Fibroblast of skin of back (primary cell): Measurements from ENCODE around the gene IDH2. TPM values are rescaled to one million over a fixed set of nuclear protein-coding genes. Genes with fewer than 3 reads are reported as not detected.
"Not testable (repeated sequence)": the region's sequence is repeated elsewhere in the genome, so short reads cannot be mapped to it uniquely, and the experiment has no call there.

ENCODE experiments used
- DNase-seq: peaks from one replicate; pipeline ENCODE4 v3.0.0-alpha.2; 2013
- polyA plus RNA-seq, 2 experiments: library from polyadenylated mRNA; unstranded; fragments of 120-200 nt; gene quantifications; one replicate each; pipeline ENCODE4 v1.2.1, GENCODE V29; 2013; ENCODE audit not compliant: insufficient read length in 2 of 2

IDH2 gene
- 195 TPM for polyA plus RNA-seq (2013, experiment 1 of 2; ENCODE audit: insufficient read length)
- polyA plus RNA-seq (2013, experiment 2 of 2; ENCODE audit: insufficient read length), result 211 TPM

DNA sequence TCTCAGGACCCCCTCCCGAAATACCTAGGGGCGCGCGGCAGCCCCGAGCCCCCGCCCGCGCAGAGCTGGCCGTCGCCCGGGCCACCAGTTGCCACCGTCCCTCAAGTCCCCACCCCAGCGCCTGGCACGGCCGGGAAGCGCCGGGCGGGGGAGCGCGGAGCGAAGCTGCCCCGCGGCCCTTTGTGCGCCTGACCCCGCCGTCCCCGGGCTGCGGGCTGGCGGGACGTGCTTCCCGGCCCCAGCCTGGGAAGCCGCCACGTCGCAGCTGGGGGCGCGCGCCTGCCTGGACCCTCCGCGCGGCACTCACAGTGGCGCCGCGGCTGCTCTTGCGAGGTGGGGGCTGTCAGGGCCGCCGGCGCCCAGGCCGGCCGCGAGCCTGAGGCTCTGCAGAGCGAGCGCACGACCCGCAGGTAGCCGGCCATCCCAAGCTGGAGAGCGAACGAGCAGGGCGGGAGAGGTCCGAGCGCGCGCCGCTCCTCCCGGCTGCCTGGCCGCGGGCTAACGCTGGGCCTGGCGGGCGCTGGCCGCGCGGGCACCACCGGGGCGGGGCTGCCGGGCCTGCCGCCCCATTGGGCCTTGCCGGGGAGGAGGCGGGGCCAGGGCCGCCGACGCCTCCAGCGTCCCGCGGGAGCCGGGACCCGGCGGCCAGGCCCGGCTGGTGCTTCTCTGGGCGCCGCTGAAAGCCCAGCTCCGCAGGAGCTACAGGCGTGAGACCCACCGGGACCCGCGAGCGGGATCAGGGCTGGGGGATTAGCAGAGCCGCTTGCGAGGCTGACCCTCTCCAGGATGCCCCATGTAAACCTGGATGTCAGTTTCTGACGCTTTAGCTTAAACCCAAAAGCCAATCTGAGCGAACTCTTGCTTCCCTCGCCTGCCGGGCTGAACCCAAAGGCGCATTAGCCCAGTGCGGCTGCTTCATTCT lies at the start of gene IDH2:
Gene IDH2 (minus strand): TSS at position 500 of the 922 bp plus-strand sequence. CDS start 78 bp downstream, at position 422.
- DNase-seq, result peak; percentile 86

DNA sequence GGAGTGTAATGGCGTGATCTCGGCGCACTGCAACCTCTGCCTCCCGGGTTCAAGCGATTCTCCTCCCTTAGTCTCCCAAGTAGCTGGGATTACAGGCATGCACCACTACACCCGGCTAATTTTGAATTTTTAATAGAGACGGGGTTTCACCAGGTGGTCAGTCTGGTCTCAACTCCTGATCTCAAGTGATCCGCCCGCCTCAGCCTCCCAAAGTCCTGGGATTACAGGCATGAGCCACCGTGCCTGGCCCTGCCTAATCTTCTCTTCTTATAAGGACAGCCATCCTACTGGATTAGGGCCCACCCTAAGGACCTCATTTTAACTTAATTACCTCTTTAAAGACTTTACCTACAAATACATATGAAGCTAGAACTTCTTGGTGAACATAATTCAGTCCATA lies 48.3 kb upstream of the IDH2 start:
- DNase-seq, result not testable (repeated sequence)

DNA sequence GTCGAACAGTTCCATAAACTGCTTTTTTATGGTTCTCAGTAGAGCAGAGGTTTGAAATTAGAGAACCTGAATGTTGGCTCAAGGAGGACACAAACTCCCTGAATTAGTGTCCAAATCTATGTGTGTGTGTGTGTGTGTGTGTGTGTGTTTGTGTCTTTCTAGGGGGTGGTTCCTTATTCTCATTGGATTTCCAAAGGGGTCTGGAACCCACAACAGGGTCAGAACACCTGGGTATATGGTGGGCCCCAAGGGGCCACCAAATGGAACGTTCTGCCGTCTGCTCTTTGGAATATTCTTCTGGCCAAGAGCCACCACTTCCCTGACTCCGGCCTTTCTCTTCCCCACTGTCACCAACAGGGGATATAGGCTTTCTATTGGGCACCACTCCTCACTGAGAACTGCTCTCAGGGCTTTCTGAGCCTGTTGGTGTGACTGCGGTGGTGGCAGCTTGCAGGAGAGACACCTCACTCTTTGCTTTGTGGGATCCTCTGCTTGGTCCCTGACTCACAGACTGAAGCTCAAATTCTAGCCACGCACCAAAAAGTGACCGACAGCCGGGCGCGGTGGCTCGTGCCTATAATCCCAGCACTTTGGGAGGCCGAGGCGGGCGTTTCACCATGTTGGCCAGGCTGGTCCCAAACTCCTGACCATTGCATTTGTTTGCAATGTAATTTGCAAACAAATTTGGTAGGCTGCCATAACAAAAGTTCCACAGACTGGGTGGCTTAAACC lies 47.5 kb upstream of the IDH2 start:
- no peak for DNase-seq

DNA sequence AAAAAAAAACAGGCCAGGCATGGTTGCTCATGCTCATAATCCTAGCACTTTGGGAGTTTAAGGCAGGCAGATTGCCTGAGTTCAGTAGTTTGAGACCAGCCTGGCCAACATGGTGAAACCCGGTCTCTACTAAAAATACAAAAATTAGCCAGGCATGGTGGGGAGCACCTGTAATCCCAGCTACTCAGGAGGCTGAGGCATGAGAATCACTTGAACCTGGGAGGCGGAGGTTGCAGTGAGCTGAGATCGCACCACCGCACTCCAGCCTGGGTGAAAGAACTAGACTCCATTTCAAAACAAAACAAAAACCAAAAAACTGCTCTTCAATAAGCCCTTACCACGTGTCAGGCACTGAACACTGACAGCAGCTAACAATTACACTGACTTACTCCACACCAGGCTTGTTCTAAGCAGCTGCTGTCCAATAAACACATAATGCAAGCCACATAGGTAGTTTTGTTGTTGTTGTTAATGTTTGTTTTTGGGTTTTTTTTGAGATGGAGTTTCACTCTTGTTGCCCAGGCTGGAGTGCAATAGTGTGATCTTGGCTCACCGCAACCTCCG lies 44.0 kb upstream of the IDH2 start:
- not testable (repeated sequence) for DNase-seq

DNA sequence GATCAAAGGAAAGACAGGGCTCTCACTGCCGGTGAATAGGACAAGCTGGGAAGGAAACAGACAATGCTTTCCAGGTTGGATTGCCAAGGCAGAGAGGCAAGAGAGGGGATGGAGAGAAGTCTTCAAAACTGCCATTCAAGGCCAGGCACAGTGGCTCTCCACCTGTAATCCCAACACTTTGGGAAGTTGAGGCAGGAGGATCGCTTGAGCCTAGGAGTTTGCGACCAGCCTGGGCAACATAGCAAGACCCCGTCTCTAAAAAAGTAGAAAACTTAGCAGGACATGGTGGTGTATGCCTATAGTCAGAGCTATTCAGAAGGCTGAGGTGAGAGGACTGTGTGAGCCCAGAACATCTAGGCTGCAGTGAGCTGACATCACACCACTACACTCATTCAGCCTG lies 43.5 kb upstream of the IDH2 start:
- DNase-seq, result no peak

DNA sequence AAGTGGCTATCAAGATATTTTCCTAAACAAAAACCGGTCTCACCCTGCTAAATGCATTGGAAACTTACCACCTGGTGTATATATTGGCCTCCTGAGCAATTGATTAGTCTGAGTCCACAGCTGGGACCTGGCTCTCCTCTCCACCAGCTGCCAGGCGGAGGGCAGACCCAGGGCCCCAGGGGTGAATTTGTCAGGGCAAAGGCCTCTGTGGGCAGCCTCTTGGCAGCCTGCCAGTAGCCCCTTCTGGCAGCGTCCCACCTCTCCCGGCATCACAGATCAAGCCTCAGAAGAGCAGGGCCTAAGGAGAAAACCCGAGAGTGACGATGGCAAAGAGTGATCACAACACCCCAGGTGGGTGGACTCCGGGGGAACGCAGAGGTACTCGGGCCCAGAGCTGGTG lies 43.0 kb upstream of the IDH2 start:
- no peak for DNase-seq

DNA sequence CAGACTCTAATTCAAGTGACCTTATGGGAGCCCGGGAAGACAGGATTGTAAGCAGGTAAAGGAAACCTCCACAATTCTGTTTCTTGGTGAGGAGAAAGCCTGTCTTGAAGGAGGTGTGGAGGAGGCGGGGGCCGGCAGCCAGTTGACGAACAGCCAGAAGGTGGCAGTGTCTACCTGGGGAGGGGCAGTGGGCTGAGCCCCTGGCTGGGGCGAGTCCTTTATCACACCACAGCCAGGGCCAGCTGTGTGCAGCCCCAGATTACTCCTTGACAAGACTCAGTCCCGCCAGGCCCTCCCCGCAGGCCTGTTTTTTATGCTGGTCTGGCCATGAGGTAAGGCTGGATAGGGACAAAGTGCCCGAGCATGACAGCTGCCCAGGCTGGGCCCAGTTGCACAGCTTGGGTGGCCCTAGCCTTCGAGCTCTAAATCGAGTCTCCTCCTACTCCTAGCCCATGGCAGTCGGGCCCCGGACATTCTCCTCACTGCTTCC lies 40.9 kb upstream of the IDH2 start:
- peak; percentile 33 for DNase-seq

DNA sequence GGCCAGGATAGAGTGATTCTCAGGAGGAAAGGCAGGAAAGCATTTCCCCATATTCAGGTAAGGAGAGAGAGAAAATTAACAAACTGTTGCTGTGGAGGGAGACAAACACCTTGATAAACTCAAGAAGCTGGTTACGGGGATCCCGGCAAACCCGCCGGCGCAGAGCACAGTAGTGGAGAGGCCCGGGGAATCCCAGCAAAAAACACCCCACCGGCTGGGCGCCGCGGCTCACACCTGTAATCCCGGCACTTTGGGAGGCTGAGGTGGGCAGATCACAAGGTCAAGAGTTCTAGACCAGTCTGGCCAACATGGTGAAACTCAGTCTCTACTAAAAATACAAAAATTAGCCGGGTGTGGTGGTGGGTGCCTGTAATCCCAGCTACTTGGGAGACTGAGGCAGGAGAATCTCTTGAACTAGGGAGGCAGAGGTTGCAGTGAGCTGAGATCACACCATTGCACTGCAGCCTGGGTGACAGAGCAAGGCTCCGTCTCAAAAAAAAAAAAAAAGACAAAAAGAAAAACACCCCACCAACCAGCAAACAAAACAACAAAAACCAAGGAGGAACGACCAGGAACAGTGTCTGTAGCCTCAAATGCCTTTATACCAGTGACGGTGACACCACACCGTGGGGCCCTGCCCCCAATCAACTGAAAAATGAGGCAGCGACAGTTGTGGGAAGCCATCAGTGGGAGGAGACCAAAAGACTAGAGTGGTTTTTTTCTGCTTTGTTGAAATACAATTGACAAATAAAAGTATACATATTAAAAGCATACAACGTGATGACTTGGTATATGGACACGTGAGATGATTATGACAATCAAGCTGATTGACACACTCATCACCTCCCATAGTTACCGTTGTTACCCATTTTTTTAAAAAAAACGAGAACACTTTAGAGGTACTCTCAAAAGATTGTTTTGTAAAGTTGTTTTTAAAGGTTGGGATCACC lies 40.2 kb upstream of the IDH2 start:
- DNase-seq, result no peak

DNA sequence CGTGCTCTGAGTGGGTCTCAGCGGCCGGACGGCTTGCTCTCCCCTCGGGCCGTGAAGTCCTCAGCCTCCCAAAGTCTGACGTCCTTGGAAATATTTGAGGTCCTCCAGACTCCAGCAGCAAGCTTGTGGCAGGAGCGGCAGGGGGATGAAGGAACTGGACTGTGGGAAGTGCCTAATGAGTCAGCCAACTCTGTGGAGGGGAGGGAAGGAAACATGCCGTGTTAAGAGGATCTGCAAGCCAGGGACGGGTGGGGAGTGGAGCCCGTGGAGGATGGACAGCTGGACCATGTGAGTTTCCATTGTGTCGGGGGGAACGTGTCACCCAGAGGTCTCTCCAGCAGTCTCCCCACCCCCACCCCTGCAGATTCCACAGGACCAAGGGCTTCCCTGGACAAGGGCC lies 39.4 kb upstream of the IDH2 start:
- peak; percentile 32 for DNase-seq

DNA sequence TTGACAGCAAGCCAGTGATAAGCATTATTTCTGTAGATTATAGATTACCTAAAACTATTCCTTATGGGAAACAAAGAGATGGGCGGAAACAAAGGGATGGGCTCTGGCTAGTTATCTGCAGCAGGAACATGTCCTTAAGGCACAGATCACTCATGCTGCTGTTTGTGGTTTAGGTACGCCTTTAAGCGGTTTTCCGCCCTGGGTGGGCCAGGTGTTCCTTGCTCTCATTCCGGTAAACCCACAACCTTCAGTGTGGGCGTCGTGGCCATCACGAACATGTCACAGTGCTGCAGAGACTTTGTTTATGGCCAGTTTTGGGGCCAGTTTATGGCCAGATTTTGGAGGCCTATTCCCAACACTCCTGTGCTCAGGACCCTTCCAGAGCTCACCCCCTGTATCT lies 37.3 kb upstream of the IDH2 start:
- DNase-seq, result not testable (repeated sequence)

DNA sequence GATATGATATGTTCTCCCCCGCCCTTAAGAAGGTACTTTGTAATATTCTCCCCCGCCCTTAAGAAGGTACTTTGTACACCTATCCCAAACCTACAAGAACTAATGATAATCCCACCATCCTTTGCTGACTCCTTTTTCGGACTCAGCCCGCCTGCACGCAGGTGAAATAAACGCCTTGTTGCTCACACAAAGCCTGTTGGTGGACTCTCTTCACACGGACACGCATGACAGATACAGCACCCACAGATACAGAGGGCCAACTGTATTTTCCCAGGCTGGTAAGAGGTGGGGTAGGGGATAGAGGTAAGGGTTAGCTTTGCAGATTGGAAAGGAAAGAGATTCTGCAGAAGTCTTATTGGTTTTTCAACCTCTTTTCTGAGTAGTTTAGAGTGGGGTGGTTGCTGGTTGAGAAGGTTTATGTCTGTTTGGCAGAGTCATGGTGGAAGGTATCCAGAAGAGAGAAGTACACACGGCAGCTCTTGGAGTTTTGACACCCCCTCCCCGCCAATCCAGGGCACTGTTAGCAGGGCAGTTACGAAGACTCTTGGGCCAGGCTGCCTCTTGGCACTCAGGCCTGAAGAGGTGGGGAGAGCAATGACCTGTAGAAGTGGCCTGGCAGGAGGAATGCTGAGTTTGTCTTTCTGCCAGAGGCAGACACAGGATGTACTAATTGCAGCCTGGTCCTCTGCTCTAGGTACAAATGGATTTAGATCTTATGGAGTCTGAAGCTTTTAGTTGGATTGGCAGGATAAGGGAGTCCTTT lies 36.0 kb upstream of the IDH2 start:
- DNase-seq, result no peak

DNA sequence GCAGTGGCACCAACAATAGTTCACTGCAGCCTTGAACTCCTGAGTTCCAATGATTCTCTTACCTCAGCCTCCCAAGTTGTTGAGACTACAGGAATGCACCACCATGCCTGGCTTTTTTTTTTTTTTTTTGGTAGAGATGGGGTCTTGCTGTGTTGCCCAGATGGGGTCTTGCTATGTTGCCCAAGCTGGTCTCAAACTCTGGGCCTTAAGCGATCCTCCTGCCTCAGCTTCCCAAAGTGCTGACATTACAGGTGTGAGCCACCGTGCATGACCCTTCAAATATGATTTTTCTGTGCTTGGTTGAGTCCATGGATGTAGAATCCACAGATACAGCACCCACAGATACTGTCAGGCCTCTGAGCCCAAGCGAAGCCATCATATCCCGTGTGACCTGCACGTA lies 30.2 kb upstream of the IDH2 start:
- DNase-seq, result no peak

DNA sequence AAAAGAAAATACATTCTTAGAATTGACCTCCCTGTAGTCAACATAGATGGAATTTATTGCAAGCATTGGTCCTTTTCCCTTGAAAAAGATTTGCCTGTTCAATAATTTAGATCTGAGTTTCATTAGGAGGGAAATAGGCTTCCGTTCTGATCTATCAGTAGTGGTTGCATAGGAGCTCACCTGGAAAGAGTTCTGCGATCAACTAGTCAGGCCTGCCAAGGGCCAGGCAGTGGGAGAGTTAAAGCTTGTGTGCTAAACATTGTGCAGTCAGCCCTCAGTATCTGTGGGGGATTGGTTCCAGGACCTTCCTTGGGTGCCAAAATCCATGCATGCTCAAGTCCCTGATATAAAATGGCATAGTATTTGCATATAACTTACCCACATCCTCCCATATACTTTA lies 29.6 kb upstream of the IDH2 start:
- DNase-seq, result no peak

DNA sequence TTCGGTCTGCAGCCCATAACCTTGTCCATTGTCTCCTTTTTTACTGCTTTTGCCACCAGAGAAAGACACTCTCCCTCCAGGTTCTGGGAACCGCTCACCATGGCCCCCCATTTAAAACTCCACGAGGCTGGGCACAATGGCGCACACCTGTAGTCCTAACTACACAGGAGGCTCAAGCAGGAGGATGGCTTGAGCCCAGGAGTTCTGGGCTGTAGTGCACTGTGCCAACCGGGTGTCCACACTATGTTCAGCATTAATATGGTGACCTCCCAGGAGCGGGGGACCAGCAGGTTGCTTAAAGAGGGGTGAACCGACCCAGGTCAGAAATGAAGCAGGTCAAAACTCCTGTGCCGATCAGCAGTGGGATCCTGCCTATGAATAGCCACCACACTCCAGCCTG lies 28.0 kb upstream of the IDH2 start:
- no peak for DNase-seq

DNA sequence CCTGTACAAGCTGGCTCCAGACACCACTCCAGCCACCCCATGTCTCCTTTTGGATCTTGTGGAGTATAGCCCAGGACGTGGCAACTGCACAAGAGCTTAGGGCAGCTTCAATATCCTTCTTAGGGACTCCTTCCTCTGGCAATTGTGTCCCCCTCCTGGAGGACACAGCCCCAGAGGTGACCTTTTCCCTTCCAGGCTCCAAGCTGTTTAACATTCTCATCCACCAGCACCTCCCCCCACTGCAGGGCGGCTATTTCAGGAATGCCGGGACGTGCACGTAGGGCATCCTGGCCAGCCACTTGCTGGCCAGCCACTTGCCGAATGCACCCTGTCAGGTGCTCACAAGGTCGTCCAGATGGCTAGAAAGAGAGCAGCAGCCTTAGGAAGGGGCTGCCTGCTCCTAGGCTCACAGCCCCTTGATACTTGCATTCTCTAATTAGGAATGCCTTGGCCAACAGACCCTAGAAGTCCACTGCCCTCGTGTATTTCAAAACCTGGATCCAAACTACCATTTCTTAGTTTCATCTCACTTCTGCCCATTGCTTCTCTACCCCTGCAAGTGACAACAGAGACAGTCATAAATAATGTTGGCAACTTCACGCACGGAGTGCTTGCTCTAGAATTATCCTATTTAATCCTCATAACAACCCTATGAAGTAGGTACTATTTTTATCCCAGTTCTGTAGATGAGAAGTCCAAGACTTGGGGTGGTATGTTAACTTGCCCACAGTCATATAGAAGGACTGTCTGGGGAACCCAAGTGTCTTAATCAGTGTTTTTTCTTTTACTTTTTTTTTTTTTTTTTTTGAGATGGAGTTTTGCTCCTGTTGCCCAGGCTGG lies 24.5 kb upstream of the IDH2 start:
- peak; percentile 29 for DNase-seq

DNA sequence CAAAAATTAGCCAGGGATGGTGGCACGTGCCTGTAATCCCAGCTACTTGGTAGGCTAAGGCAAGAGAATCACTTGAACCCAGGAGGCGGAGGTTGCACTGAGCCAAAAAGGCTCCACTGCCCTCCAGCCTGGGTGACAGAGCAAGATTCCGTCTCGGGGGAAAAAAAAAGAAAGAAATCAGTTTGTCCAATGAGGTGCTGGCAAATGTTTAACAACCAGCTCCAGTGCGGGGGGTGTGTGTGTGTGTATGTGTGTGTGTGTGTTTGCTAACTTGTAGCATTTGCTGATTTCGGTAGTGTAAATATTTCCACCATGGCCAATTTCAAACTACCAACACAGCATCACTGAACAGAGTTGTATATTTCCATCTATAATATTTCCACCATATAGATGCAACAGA lies 23.8 kb upstream of the IDH2 start:
- no peak for DNase-seq

DNA sequence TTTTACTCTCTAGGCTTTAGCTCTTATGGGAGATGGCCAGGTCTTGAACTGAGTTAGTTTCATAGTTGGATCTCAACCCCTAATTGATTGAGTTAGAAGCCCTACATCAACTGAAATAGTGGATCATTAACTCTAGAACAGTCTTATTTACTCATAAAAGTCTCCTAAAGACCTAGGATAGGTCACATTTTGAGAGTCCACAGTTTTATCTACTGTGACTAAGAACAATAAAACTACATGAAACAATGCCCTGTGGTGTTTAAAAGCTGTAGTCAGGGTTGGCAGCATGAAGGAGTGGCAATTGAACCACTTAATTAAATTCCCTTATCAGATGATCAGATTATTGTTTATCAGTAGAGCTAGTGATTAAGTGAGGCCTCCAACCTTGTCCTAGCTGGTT lies 22.2 kb upstream of the IDH2 start:
- DNase-seq, result no peak

DNA sequence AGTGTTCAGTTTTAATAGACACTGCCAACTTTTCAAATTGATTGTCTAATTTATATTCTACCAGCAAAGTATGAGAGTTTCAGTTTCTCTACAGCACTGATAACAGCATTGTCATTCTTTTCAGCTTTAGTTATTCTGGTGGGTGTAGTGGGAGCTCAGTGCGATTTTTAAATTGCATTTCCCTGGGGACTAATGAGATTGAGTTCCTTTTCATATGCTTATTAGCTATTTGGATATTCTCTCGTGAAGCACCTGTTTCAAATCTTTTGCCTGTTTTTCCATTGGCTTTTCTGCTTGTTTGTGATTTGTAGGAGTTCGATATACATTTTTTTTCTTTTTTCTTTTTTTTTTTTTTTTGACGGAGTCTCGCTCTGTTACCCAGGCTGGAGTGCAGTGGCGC lies 18.8 kb upstream of the IDH2 start:
- DNase-seq, result no peak

DNA sequence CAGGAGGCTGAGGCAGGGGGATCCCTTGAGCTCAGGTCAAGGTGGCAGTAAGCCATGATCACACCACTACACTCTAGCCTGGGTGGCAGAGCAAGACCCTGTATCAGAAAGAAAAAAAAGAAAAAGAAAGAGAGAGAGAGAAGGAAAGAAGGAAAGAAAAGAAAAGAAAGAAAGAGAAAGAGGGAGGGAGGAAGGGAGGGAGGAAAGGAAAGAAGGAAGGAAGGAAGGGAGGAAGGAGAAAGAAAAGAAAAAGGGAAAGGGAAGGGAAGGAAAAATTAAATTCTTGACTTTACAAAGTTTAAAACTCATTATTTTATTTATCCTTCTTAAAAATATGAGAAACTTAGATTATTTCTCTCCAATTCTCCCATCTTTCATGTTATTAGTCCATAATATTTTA lies 17.1 kb upstream of the IDH2 start:
- no peak for DNase-seq

DNA sequence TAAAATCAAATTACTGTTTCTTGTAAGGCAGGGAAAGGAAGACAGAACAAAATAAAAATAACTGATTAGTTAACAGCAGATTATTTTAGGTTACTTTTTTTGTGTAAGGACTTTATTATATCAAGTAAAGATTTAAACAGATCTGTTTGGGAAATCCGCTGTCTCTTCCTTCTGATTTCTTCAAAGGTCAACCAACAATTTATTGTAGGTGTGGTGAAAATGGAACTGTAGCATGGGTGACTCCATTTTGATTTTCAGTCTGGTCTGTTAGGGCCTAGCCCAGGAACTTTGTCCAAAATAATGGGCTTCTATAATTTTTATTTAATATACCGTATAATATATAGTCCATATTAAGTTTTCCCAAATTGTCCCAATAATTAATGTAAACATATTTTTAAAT lies 13.5 kb upstream of the IDH2 start:
- no peak for DNase-seq
